ENCODE results near the gene IFNA13. TPM values are rescaled to one million over a fixed set of nuclear protein-coding genes. Genes with fewer than 3 reads are reported as not detected.

Gene IFNA13
- polyA plus RNA-seq, 3 donors: not detected

DNA sequence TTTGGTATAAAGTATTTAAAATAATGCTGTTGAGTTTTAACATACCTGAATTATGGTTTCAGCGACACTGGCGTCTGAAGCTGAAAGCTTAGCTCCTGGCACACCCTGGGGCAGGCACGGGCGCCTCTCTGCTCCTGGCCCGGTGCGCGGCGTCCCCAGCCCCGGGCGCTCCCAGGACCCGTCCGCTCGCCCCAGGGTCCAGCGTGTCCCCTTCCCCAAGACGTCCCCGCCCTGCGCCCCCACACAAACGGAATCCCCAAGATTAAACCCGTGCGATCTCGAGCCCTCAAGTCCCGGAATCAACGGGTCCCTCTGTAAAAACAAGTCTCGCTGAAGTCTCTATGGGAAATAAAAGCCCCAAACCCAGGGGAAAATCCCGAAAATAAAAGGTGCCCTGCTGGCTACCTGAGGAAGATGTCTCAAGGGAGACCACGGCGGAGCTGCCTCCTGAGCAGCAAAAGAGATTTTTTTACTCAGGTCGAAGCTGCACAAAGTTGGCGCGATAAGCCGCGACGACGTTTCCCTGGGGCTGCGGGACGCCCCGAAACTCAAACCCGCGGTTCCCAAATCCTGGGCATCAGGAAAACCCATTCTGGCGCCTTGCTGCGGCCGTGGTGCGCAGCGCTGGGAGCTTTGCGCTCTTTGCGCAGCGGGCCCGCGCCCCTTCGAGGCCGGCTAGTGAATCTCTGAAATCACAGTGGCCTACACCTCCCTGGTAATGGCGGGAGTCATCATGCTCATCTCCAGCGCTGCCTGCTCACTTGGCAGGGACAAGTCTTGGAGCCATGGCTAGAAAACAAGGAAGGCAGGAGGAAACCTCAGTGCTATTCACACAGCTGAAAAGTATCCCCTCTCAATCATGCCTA is 34.8 kb upstream of the IFNA13 start:
- peak overlapping the region; percentile 32 to 84 for H3K4me3 Mint-ChIP-seq
- H3K4me3 ChIP-seq (replicated peaks in 1 of 3; ENCODE audit: low read depth in 2 of 3, low read length in 3 of 3): peak overlapping the region in 1 of 3 experiments; percentile 36
- H3K9me3 Mint-ChIP-seq: peaks cover 0 to 7% (median 2%) of the 10 kb centered on the region in 7 donors
- H3K9me3 ChIP-seq (replicated peaks in 1 of 2; ENCODE audit: control insufficient read depth in 1 of 2, insufficient read depth in 1 of 2, low read length in 2 of 2): peaks cover 0 to 10% of the 10 kb centered on the region in 2 donors
- WGBS (ENCODE audit: insufficient coverage): 4% methylated on average over 49 of the region's 53 CpGs
- H3K4me1 ChIP-seq (ENCODE audit: control insufficient read depth in 1 of 2, insufficient read depth in 2 of 2, low read length in 2 of 2): peaks cover 8 to 11% of the 10 kb centered on the region in 2 donors
- H3K27ac ChIP-seq (ENCODE audit: low read depth in 1 of 2, low read length in 2 of 2): no peak overlapping the region
- no peak overlapping the region for H3K9ac ChIP-seq (ENCODE audit: insufficient read depth, low read length, poor library complexity, severe bottlenecking)
- no peaks in the 10 kb centered on the region for H3K79me2 ChIP-seq (ENCODE audit: insufficient read depth, low read length)
- TF ChIP-seq, protein P1, sequence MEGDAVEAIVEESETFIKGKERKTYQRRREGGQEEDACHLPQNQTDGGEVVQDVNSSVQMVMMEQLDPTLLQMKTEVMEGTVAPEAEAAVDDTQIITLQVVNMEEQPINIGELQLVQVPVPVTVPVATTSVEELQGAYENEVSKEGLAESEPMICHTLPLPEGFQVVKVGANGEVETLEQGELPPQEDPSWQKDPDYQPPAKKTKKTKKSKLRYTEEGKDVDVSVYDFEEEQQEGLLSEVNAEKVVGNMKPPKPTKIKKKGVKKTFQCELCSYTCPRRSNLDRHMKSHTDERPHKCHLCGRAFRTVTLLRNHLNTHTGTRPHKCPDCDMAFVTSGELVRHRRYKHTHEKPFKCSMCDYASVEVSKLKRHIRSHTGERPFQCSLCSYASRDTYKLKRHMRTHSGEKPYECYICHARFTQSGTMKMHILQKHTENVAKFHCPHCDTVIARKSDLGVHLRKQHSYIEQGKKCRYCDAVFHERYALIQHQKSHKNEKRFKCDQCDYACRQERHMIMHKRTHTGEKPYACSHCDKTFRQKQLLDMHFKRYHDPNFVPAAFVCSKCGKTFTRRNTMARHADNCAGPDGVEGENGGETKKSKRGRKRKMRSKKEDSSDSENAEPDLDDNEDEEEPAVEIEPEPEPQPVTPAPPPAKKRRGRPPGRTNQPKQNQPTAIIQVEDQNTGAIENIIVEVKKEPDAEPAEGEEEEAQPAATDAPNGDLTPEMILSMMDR (IDR thresholded peaks at IDR 0.05): no peak
- peaks cover 13% of the 10 kb centered on the region for H3K4me1 Mint-ChIP-seq
- H3K27ac Mint-ChIP-seq: no peak overlapping the region
- H3K4me2 ChIP-seq (replicated peaks; ENCODE audit: extremely low read depth, low read length, poor library complexity, severe bottlenecking): peak overlapping the region; percentile 58
- H3K27me3 Mint-ChIP-seq (ENCODE audit: low read depth in 3 of 3): peaks cover 48 to 65% (median 65%) of the 10 kb centered on the region in 3 donors
- H4K20me1 ChIP-seq (ENCODE audit: insufficient read depth, low read length): no peaks in the 10 kb centered on the region
- intact Hi-C loops (cut with micrococcal nuclease): no loop called here
- no peak overlapping the region for H2AFZ ChIP-seq (ENCODE audit: insufficient read depth, low read depth, low read length, poor library complexity, severe bottlenecking)
- peaks cover 0 to 3% of the 10 kb centered on the region in 2 donors for H3K36me3 Mint-ChIP-seq
- DNase-seq: no peak
- H3K27me3 ChIP-seq (ENCODE audit: control insufficient read depth in 2 of 2, insufficient read depth in 2 of 2, low read length in 2 of 2): peaks cover 62 to 67% of the 10 kb centered on the region in 2 donors
- no peaks in the 10 kb centered on the region for H3K36me3 ChIP-seq (replicated peaks in 1 of 2; ENCODE audit: control insufficient read depth in 1 of 2, insufficient read depth in 2 of 2, low read length in 2 of 2)

DNA sequence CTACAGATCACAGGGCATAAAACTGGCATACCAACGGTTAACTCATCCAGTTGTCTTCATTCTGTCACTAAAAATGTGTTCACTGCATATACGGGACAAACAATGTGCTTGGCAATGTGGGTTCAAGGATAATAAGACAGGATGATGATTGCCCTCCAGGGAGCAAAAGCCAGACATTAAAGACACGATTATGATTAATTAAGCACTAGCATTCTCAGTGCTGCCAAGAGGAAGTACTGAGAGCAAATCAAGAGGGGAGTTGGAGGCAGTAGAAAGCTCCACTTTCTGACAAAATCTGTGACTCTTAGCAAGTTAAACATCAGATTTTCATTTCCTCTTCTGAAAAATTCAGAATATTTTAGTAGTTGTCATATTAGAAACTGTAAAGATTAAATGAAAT is 32.1 kb upstream of the IFNA13 start:
- 0% methylated on average over 1 of the region's 3 CpGs for WGBS (ENCODE audit: insufficient coverage)
- intact Hi-C loops (cut with micrococcal nuclease): loop anchor here in 1 of 2 donors (10.0 kb wide), 1 partner anchor 75 kb away; no protein-coding TSS in a partner anchor

More for the DNA sequence above, 32.1 kb upstream of the IFNA13 start:
- Histone ChIP-seq H3K27me3 (ENCODE audit: control insufficient read depth in 2 of 2, insufficient read depth in 2 of 2, low read length in 2 of 2) (peaks cover 86 to 89% of the 10 kb centered on the region in 2 donors), H3K9ac (ENCODE audit: insufficient read depth, low read length, poor library complexity, severe bottlenecking) (no peak overlapping the region), H3K4me1 (ENCODE audit: control insufficient read depth in 1 of 2, insufficient read depth in 2 of 2, low read length in 2 of 2) (peaks cover 16 to 21% of the 10 kb centered on the region in 2 donors), H3K36me3 (replicated peaks in 1 of 2; ENCODE audit: control insufficient read depth in 1 of 2, insufficient read depth in 2 of 2, low read length in 2 of 2) (no peaks in the 10 kb centered on the region), H3K9me3 (replicated peaks in 1 of 2; ENCODE audit: control insufficient read depth in 1 of 2, insufficient read depth in 1 of 2, low read length in 2 of 2) (peaks cover 0 to 10% of the 10 kb centered on the region in 2 donors), H3K27ac (ENCODE audit: low read depth in 1 of 2, low read length in 2 of 2) (no peak overlapping the region), H3K79me2 (ENCODE audit: insufficient read depth, low read length) (no peaks in the 10 kb centered on the region), H2AFZ (ENCODE audit: insufficient read depth, low read depth, low read length, poor library complexity, severe bottlenecking) (no peak overlapping the region), H4K20me1 (ENCODE audit: insufficient read depth, low read length) (no peaks in the 10 kb centered on the region), H3K4me3 (replicated peaks in 1 of 3; ENCODE audit: low read depth in 2 of 3, low read length in 3 of 3) (no peak overlapping the region), H3K4me2 (replicated peaks; ENCODE audit: extremely low read depth, low read length, poor library complexity, severe bottlenecking) (no peak overlapping the region)
- Mint-ChIP-seq H3K9me3 (peaks cover 0 to 10% (median 2%) of the 10 kb centered on the region in 7 donors), H3K4me1 (peaks cover 20% of the 10 kb centered on the region), H3K27me3 (ENCODE audit: low read depth in 3 of 3) (peaks cover 70 to 82% (median 80%) of the 10 kb centered on the region in 3 donors), H3K27ac (no peak overlapping the region), H3K4me3 (peak overlapping the region in 1 of 2 donors; percentile 55), H3K36me3 (peaks cover 0 to 3% of the 10 kb centered on the region in 2 donors)
- no peak for DNase-seq
- TF ChIP-seq, protein P1 (IDR thresholded peaks at IDR 0.05): no peak
